SK-N-SH (cell line): Measurements from ENCODE around the gene NDUFC1. TPM values are rescaled to one million over a fixed set of nuclear protein-coding genes. Genes with fewer than 3 reads are reported as not detected.

Experiments used
- CTCF ChIA-PET: fragments of 300-600, 350-600 bp; formaldehyde crosslinking; extraction: SDS; loops from one replicate; lab custom pipeline; 2021; lab: Yijun Ruan, JAX
- POLR2A ChIA-PET: fragments of 350-600 bp; sonication (Branson Sonifier 250); formaldehyde crosslinking; extraction: SDS; loops from one replicate; lab custom pipeline; 2020; ENCODE audit warnings: antibody characterized with exemption, inconsistent platforms; lab: Yijun Ruan, JAX
- DNase-seq: peaks from one replicate; pipeline ENCODE4 v3.0.0; 2012
- H2AFZ ChIP-seq: fragments of 200-600 bp; sonication (generic); 2 replicates; pipeline ENCODE4 v1.8.1; 2016; ENCODE audit warnings: antibody characterized with exemption, mild to moderate bottlenecking, low read depth
- H3F3A ChIP-seq: fragments of 200-600 bp; sonication (generic); replicated peaks from 2 replicates; pipeline ENCODE3; 2016; ENCODE audit warnings: antibody characterized with exemption, mild to moderate bottlenecking; ENCODE audit not compliant: insufficient read depth
- H3K27ac ChIP-seq, 2 experiments: fragments of 200-500 bp in 1 of 2; fragments of 200-600 bp in 1 of 2; sonication (Bioruptor generic) in 1 of 2; sonication (generic), shearing (Covaris generic) in 1 of 2; 2 replicates each; pipeline versions ENCODE4 v1.5.1 to v1.6.1; 2014 to 2016; ENCODE audit warnings: low read depth in 2 of 2, inconsistent platforms in 1 of 2, low read length in 1 of 2, mild to moderate bottlenecking in 1 of 2, mixed read lengths in 1 of 2
- H3K27me3 ChIP-seq: fragments of 200-600 bp; sonication (generic), shearing (Covaris generic); 2 replicates; pipeline ENCODE4 v1.6.1; 2016; ENCODE audit warnings: mixed run types; ENCODE audit not compliant: insufficient read depth
- H3K36me3 ChIP-seq, 2 experiments: fragments of 200-500 bp in 1 of 2; fragments of 200-600 bp in 1 of 2; sonication (Bioruptor generic) in 1 of 2; sonication (generic) in 1 of 2; replicated peaks in 1 of 2; 2 replicates each; pipeline versions ENCODE3 to v1.5.1; 2014 to 2016; ENCODE audit warnings: low read length in 1 of 2, mild to moderate bottlenecking in 1 of 2; ENCODE audit not compliant: insufficient read depth in 2 of 2, control insufficient read depth in 1 of 2
- H3K4me1 ChIP-seq, 2 experiments: fragments of 200-500 bp in 1 of 2; fragments of 200-600 bp in 1 of 2; sonication (Bioruptor generic) in 1 of 2; sonication (generic), shearing (Covaris generic) in 1 of 2; 2 replicates each; pipeline versions ENCODE4 v1.5.1 to v1.6.1; 2014 to 2016; ENCODE audit warnings: low read depth in 1 of 2, low read length in 1 of 2, mixed run types in 1 of 2; ENCODE audit not compliant: insufficient read depth in 2 of 2, control insufficient read depth in 1 of 2
- H3K4me2 ChIP-seq: fragments of 200-600 bp; sonication (generic), shearing (Covaris generic); 2 replicates; pipeline ENCODE4 v1.6.1; 2017; ENCODE audit warnings: mixed run types
- H3K4me3 ChIP-seq, 2 experiments: fragments of 200-500 bp in 1 of 2; fragments of 200-600 bp in 1 of 2; sonication (Bioruptor generic) in 1 of 2; sonication (generic), shearing (Covaris generic) in 1 of 2; 2 replicates each; pipeline versions ENCODE4 v1.5.1 to v1.8.1; 2014 to 2016; ENCODE audit warnings: low read depth in 2 of 2, inconsistent platforms in 1 of 2, low read length in 1 of 2, mild to moderate bottlenecking in 1 of 2, mixed read lengths in 1 of 2, moderate library complexity in 1 of 2
- H3K79me2 ChIP-seq: fragments of 200-600 bp; sonication (generic); 2 replicates; pipeline ENCODE4 v1.8.1; 2017; ENCODE audit warnings: mild to moderate bottlenecking; ENCODE audit not compliant: insufficient read depth
- H3K9ac ChIP-seq: fragments of 200-600 bp; sonication (generic); 2 replicates; pipeline ENCODE4 v1.6.1; 2017; ENCODE audit warnings: mixed run types
- H3K9me2 ChIP-seq: fragments of 200-600 bp; sonication (generic); 2 replicates; pipeline ENCODE4 v1.6.1; 2017; ENCODE audit warnings: mixed run types
- H3K9me3 ChIP-seq: fragments of 200-600 bp; sonication (generic); 2 replicates; pipeline ENCODE4 v1.6.1; 2017; ENCODE audit warnings: mixed run types, mild to moderate bottlenecking, moderate library complexity
- H4K20me1 ChIP-seq: fragments of 200-600 bp; sonication (generic); 2 replicates; pipeline ENCODE4 v1.6.1; 2017; ENCODE audit warnings: mild to moderate bottlenecking, mixed run types; ENCODE audit not compliant: insufficient read depth
- CHD2 ChIP-seq: fragments of 150-350 bp; IDR thresholded peaks from 2 replicates; pipeline ENCODE4 v1.6.1; 2018; ENCODE audit warnings: low read length; ENCODE audit not compliant: partially characterized antibody
- EP300 ChIP-seq, 2 experiments: IDR thresholded peaks; 2 replicates each; pipeline versions ENCODE4 v1.4.0 to v1.6.1; 2012; ENCODE audit warnings: borderline replicate concordance in 1 of 2, low read depth in 1 of 2, low read length in 1 of 2
- FOSL2 ChIP-seq: IDR thresholded peaks from 2 replicates; pipeline ENCODE4 v1.4.0; 2012; ENCODE audit warnings: low read depth, mild to moderate bottlenecking, moderate library complexity, borderline replicate concordance
- FOXM1 ChIP-seq: IDR thresholded peaks from 2 replicates; pipeline ENCODE4 v1.4.0; 2012; ENCODE audit warnings: low read depth, mild to moderate bottlenecking
- GABPA ChIP-seq: IDR thresholded peaks from 2 replicates; pipeline ENCODE4 v1.4.0; 2012; ENCODE audit warnings: low read depth, mild to moderate bottlenecking
- JUND ChIP-seq: IDR thresholded peaks from 2 replicates; pipeline ENCODE4 v1.4.0; 2012
- MXI1 ChIP-seq: IDR thresholded peaks from 2 replicates; pipeline ENCODE4 v1.6.1; 2012; ENCODE audit warnings: mild to moderate bottlenecking, low read depth, low read length, improper control_type of control experiment
- RAD21 ChIP-seq: IDR thresholded peaks from 2 replicates; pipeline ENCODE4 v1.6.1; 2012; ENCODE audit warnings: mild to moderate bottlenecking, low read length
- SMC3 ChIP-seq: IDR thresholded peaks from 2 replicates; pipeline ENCODE4 v1.6.1; 2012; ENCODE audit warnings: low read depth, low read length, improper control_type of control experiment
- TAF1 ChIP-seq: IDR thresholded peaks from 2 replicates; pipeline ENCODE4 v1.6.1; 2012; ENCODE audit warnings: low read depth, mild to moderate bottlenecking, low read length, moderate library complexity, borderline replicate concordance
- TEAD4 ChIP-seq: IDR thresholded peaks from 2 replicates; pipeline ENCODE4 v1.4.0; 2012; ENCODE audit warnings: mild to moderate bottlenecking, borderline replicate concordance; ENCODE audit not compliant: insufficient read depth
- YY1 ChIP-seq: IDR thresholded peaks from 2 replicates; pipeline ENCODE4 v1.4.0; 2012; ENCODE audit warnings: low read depth, mild to moderate bottlenecking
- WGBS: methylation state at CpG from one replicate; pipeline ENCODE4 v1.1.6; 2017; ENCODE audit warnings: low lambda C conversion rate; 5-methylcytosine and 5-hydroxymethylcytosine counted together
- polyA plus RNA-seq, 3 experiments: library from polyadenylated mRNA; depleted of rRNA; stranded (reverse); fragments of >200 nt; gene quantifications; 2 replicates each; pipeline ENCODE4 v1.2.3, GENCODE V29; 2012
- TF ChIP-seq, protein P1 (sequence below): IDR thresholded peaks from 2 replicates; pipeline ENCODE4 v1.4.0; 2012; ENCODE audit warnings: low read depth
- TF ChIP-seq, protein P2 (sequence below): IDR thresholded peaks from 2 replicates; pipeline ENCODE4 v1.6.1; 2012; ENCODE audit warnings: mild to moderate bottlenecking, low read depth, low read length, moderate library complexity
- TF ChIP-seq, protein P3 (sequence below): fragments of 150-350 bp; IDR thresholded peaks from 2 replicates; pipeline ENCODE4 v1.6.1; 2016; ENCODE audit warnings: mild to moderate bottlenecking, low read depth, low read length
- TF ChIP-seq, protein P4 (sequence below): IDR thresholded peaks from 2 replicates; pipeline ENCODE4 v1.4.0; 2012; ENCODE audit warnings: low read depth, borderline replicate concordance
- TF ChIP-seq, protein P5 (sequence below): fragments of 150-350 bp; IDR thresholded peaks from 2 replicates; pipeline ENCODE4 v1.6.1; 2017; ENCODE audit warnings: antibody characterized with exemption, low read length, low read depth, borderline replicate concordance

Gene NDUFC1
- polyA plus RNA-seq, 1 of the 3 experiments (the other 2 are of a cell fraction) = 101 TPM

DNA sequence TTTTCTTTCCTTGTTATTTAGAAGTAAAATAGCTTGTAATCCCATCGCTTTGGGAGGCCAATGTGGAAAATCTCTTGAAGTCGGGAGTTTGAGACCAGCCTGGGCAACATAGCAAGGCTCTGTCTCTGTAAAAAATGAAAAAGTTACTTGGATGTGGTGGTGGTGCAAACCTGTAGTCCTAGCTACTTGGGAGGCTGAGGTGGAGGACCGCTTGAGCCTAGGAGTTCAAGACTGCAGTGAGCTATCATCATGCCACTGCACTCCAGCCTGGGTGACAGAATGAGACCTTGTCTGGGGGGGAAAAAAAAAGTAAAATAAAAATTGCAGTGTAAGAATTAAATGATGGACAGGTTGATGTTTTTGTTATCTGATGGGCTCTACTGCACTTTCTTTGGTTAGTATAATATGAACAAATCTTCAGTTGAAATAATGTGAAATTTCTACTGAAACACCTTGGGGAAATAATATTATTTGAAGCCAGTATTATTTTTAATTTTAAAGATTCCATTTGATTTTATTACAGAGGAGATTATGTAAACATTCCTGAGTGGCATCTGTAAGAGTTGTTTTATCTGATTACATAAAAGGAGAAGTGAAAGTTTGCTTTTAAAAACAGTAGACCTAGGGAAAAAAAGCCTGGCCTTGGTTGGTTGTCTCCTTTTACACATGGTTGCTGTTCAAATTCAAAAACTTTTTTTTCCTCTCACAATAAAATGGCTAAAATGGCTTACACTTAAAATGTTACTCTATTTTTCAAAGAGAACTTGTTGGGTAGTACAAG is 10.5 kb upstream of the NDUFC1 start:
- Histone ChIP-seq H3K27me3 (no peaks in the 10 kb centered on the region), H2AFZ (no peak overlapping the region), H3K9ac (no peak overlapping the region)
- TF ChIP-seq RAD21 (no peak), TEAD4 (no peak), MXI1 (no peak), GABPA (no peak), SMC3 (no peak), JUND (no peak), TAF1 (no peak), YY1 (no peak), EP300 (IDR thresholded peaks at IDR 0.05; ENCODE audit: borderline replicate concordance in 1 of 2, low read depth in 1 of 2, low read length in 1 of 2) (no peak), FOSL2 (no peak), CHD2 (no peak), FOXM1 (no peak)
- TF ChIP-seq, protein P1, sequence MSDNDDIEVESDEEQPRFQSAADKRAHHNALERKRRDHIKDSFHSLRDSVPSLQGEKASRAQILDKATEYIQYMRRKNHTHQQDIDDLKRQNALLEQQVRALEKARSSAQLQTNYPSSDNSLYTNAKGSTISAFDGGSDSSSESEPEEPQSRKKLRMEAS = no peak
- TF ChIP-seq, protein P2, sequence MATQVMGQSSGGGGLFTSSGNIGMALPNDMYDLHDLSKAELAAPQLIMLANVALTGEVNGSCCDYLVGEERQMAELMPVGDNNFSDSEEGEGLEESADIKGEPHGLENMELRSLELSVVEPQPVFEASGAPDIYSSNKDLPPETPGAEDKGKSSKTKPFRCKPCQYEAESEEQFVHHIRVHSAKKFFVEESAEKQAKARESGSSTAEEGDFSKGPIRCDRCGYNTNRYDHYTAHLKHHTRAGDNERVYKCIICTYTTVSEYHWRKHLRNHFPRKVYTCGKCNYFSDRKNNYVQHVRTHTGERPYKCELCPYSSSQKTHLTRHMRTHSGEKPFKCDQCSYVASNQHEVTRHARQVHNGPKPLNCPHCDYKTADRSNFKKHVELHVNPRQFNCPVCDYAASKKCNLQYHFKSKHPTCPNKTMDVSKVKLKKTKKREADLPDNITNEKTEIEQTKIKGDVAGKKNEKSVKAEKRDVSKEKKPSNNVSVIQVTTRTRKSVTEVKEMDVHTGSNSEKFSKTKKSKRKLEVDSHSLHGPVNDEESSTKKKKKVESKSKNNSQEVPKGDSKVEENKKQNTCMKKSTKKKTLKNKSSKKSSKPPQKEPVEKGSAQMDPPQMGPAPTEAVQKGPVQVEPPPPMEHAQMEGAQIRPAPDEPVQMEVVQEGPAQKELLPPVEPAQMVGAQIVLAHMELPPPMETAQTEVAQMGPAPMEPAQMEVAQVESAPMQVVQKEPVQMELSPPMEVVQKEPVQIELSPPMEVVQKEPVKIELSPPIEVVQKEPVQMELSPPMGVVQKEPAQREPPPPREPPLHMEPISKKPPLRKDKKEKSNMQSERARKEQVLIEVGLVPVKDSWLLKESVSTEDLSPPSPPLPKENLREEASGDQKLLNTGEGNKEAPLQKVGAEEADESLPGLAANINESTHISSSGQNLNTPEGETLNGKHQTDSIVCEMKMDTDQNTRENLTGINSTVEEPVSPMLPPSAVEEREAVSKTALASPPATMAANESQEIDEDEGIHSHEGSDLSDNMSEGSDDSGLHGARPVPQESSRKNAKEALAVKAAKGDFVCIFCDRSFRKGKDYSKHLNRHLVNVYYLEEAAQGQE = no peak
- TF ChIP-seq, protein P3, sequence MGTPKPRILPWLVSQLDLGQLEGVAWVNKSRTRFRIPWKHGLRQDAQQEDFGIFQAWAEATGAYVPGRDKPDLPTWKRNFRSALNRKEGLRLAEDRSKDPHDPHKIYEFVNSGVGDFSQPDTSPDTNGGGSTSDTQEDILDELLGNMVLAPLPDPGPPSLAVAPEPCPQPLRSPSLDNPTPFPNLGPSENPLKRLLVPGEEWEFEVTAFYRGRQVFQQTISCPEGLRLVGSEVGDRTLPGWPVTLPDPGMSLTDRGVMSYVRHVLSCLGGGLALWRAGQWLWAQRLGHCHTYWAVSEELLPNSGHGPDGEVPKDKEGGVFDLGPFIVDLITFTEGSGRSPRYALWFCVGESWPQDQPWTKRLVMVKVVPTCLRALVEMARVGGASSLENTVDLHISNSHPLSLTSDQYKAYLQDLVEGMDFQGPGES = no peak
- TF ChIP-seq, protein P4, sequence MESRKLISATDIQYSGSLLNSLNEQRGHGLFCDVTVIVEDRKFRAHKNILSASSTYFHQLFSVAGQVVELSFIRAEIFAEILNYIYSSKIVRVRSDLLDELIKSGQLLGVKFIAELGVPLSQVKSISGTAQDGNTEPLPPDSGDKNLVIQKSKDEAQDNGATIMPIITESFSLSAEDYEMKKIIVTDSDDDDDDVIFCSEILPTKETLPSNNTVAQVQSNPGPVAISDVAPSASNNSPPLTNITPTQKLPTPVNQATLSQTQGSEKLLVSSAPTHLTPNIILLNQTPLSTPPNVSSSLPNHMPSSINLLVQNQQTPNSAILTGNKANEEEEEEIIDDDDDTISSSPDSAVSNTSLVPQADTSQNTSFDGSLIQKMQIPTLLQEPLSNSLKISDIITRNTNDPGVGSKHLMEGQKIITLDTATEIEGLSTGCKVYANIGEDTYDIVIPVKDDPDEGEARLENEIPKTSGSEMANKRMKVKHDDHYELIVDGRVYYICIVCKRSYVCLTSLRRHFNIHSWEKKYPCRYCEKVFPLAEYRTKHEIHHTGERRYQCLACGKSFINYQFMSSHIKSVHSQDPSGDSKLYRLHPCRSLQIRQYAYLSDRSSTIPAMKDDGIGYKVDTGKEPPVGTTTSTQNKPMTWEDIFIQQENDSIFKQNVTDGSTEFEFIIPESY = no peak
- TF ChIP-seq, protein P5, sequence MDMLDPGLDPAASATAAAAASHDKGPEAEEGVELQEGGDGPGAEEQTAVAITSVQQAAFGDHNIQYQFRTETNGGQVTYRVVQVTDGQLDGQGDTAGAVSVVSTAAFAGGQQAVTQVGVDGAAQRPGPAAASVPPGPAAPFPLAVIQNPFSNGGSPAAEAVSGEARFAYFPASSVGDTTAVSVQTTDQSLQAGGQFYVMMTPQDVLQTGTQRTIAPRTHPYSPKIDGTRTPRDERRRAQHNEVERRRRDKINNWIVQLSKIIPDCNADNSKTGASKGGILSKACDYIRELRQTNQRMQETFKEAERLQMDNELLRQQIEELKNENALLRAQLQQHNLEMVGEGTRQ = no peak
- TF ChIP-seq, all 33 proteins: peak for 0
- Histone ChIP-seq H3K9me3 (peaks cover 7% of the 10 kb centered on the region), H3K4me3 (no peak overlapping the region), H3K4me2 (peak overlapping the region; percentile 25; the same call in 1 of the 2 replicates), H3K9me2 (no peaks in the 10 kb centered on the region), H3F3A (peaks cover 25% of the 10 kb centered on the region), H3K36me3 (peaks cover 0 to 10% of the 10 kb centered on the region in 2 experiments), H3K4me1 (peaks cover 0 to 13% of the 10 kb centered on the region in 2 experiments; a peak in 1 of 4 replicates), H3K27ac (peak overlapping the region in 1 of 2 experiments; percentile 39; a peak in 2 of 4 replicates), H4K20me1 (peaks cover 87% of the 10 kb centered on the region), H3K79me2 (peaks cover 100% of the 10 kb centered on the region)
- POLR2A ChIA-PET = no interaction called here
- WGBS = 96% methylated on average over 3 of the region's 3 CpGs
- no peak for DNase-seq
- CTCF ChIA-PET = interaction anchor here (0.6 to 1.6 kb wide), 3 partner anchors 17 to 268 kb away, joined by 3 to 5 read pairs (median 3); no protein-coding TSS in a partner anchor
